ENCODE results near the gene GAL3ST1. TPM values are rescaled to one million over a fixed set of nuclear protein-coding genes. Genes with fewer than 3 reads are reported as not detected.

Gene GAL3ST1
- total and polyA plus RNA-seq, 2 donors (not counting 1 experiment from before 2014, with no cell fraction given), result 0.06 to 0.17 TPM

DNA sequence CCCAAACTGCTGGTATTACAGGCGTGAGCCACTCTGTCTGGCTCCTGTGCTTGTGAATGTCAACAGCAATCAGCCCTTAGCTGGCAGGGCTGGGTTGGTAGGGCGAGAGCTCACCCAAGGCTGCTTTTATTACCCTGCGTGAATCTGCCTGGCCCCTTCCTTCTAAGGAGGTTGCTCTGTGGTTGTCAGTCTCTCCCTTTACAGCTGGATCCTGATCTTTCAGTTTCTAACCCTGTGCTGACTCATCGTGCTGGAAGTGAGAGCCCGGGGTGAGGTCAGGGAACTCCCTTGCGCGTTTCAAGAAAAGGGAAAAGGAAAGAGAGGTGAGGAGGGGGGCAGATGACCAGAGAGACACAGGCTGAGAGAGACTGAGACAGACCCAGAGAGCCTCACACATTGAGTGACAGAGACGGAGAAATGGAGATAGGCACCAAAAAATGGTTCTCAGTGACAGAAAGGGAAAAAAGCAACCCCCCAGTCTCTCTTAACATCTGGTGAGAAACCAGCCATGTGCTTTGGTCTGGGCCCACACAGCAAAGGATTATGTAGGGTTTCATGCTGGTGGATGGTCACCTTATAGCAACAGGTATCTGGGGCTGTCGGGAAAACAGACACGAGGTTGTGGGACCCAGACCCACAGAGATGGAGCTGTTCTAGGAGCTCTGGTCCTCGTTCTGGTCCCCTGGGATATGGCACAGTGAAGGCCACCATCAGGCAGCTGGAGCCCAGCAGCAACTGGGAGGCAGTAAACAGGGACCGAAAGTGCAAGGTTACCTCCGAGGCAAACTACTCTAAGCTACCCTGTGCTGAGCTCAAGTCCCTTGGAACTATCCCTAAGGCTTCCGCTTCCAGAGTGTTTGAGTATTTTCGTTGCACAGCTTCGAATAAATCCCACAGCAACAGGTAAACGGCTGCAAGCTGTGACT, 35.1 kb upstream of the GAL3ST1 start:
- H3K36me3 ChIP-seq (ENCODE audit: control insufficient read depth, insufficient read depth, low read length), result no peaks in the 10 kb centered on the region
- H3K79me2 ChIP-seq (ENCODE audit: control insufficient read depth, insufficient read depth, low read length), result no peaks in the 10 kb centered on the region
- H4K20me1 ChIP-seq (ENCODE audit: control insufficient read depth, extremely low read depth, insufficient read depth, low read length), result no peaks in the 10 kb centered on the region
- TF ChIP-seq EZH2 (IDR thresholded peaks at IDR 0.05; ENCODE audit: low read length, missing control alignments), result no peak
- TF ChIP-seq, protein P1, sequence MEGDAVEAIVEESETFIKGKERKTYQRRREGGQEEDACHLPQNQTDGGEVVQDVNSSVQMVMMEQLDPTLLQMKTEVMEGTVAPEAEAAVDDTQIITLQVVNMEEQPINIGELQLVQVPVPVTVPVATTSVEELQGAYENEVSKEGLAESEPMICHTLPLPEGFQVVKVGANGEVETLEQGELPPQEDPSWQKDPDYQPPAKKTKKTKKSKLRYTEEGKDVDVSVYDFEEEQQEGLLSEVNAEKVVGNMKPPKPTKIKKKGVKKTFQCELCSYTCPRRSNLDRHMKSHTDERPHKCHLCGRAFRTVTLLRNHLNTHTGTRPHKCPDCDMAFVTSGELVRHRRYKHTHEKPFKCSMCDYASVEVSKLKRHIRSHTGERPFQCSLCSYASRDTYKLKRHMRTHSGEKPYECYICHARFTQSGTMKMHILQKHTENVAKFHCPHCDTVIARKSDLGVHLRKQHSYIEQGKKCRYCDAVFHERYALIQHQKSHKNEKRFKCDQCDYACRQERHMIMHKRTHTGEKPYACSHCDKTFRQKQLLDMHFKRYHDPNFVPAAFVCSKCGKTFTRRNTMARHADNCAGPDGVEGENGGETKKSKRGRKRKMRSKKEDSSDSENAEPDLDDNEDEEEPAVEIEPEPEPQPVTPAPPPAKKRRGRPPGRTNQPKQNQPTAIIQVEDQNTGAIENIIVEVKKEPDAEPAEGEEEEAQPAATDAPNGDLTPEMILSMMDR (conservative IDR thresholded peaks at IDR 0.05 in 1 of 2, IDR thresholded peaks at IDR 0.05 in 1 of 2; ENCODE audit: low read depth in 1 of 2, low read length in 2 of 2), result no peak
- H3K4me3 ChIP-seq (replicated peaks in 1 of 4; ENCODE audit: control extremely low read depth in 1 of 4, insufficient read depth in 1 of 4, low read depth in 3 of 4, low read length in 4 of 4), result peak overlapping the region in 1 of 4 experiments; percentile 14
- H3K9me3 ChIP-seq (ENCODE audit: control insufficient read depth, insufficient read depth, low read depth, low read length), result no peaks in the 10 kb centered on the region
- peak overlapping the region; percentile 8 for H3K4me2 ChIP-seq (ENCODE audit: extremely low read depth, insufficient read depth, low read length)
- no peak overlapping the region for H2AFZ ChIP-seq (ENCODE audit: low read length)
- DNase-seq (ENCODE audit: low read depth in 2 of 2), result peak; percentile 78 to 88
- no peak overlapping the region for H3K9ac ChIP-seq (ENCODE audit: insufficient read depth, low read length)
- no peaks in the 10 kb centered on the region for H3K27me3 ChIP-seq (ENCODE audit: control insufficient read depth, insufficient read depth, low read length)
- peaks cover 29% of the 10 kb centered on the region for H3K4me1 ChIP-seq (ENCODE audit: control insufficient read depth, extremely low read depth, insufficient read depth, low read length)
- peak overlapping the region; percentile 27 for H3K27ac ChIP-seq (ENCODE audit: insufficient read depth, low read length)

DNA sequence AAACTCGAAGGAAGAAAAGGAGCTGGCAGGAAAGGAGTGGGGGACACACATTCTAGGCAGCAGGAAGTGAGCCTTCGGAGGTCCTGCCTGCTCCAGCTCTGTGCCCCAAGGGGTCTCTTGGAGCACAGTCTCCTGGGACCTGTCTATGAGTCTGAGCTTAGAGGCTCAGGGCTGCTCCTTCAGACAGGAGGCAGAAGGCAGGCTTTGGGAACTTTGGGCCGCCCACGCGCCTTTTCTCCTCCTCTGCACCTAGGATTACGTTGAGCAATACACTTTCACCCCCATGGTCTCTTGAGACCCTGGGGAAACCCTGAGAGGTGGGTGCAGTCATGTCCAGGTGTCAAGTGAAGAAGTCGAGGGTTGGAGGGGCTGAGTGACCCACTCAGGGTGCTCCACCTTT, 33.5 kb upstream of the GAL3ST1 start:
- Histone ChIP-seq H3K9me3 (ENCODE audit: control insufficient read depth, insufficient read depth, low read depth, low read length) (no peaks in the 10 kb centered on the region), H4K20me1 (ENCODE audit: control insufficient read depth, extremely low read depth, insufficient read depth, low read length) (no peaks in the 10 kb centered on the region), H3K27me3 (ENCODE audit: control insufficient read depth, insufficient read depth, low read length) (no peaks in the 10 kb centered on the region), H3K4me2 (ENCODE audit: extremely low read depth, insufficient read depth, low read length) (no peak overlapping the region), H3K4me1 (ENCODE audit: control insufficient read depth, extremely low read depth, insufficient read depth, low read length) (peaks cover 29% of the 10 kb centered on the region), H3K9ac (ENCODE audit: insufficient read depth, low read length) (no peak overlapping the region), H3K36me3 (ENCODE audit: control insufficient read depth, insufficient read depth, low read length) (no peaks in the 10 kb centered on the region), H3K4me3 (replicated peaks in 1 of 4; ENCODE audit: control extremely low read depth in 1 of 4, insufficient read depth in 1 of 4, low read depth in 3 of 4, low read length in 4 of 4) (no peak overlapping the region), H3K27ac (ENCODE audit: insufficient read depth, low read length) (no peak overlapping the region), H3K79me2 (ENCODE audit: control insufficient read depth, insufficient read depth, low read length) (no peaks in the 10 kb centered on the region), H2AFZ (ENCODE audit: low read length) (no peak overlapping the region)
- no peak for DNase-seq (ENCODE audit: low read depth in 2 of 2)
- TF ChIP-seq EZH2 (IDR thresholded peaks at IDR 0.05; ENCODE audit: low read length, missing control alignments), result no peak
- TF ChIP-seq, protein P1 (conservative IDR thresholded peaks at IDR 0.05 in 1 of 2, IDR thresholded peaks at IDR 0.05 in 1 of 2; ENCODE audit: low read depth in 1 of 2, low read length in 2 of 2), result no peak

DNA sequence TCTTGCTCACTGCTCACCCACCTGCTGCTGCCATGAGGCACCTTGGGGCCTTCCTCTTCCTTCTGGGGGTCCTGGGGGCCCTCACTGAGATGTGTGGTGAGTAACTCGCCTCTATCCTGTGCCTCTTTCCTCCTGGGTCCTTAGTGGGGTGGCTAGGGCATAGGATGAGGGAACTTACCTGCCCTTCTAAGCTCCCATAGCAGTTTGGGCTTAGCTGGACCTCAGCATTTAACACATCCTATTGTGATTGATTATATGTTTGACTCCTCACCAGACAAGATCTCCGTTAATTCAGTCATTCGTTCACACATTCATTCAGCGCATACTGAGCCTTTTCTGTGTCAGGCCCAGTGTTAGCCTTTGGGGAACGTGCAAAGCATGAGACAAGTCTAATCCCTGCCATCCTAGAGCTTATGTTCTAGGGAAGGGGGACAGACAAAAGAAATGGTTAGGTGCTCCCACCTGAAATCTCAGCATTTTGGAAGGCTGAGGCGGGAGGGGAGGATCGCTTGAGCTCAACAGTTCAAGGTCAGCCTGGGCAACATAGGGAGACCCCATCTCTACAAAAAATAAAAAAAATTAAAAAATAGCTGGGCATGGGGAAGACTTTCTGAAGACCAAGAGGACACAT, 33.0 kb upstream of the GAL3ST1 start:
- Histone ChIP-seq H4K20me1 (ENCODE audit: control insufficient read depth, extremely low read depth, insufficient read depth, low read length) (no peaks in the 10 kb centered on the region), H3K36me3 (ENCODE audit: control insufficient read depth, insufficient read depth, low read length) (no peaks in the 10 kb centered on the region), H3K27me3 (ENCODE audit: control insufficient read depth, insufficient read depth, low read length) (no peaks in the 10 kb centered on the region), H3K79me2 (ENCODE audit: control insufficient read depth, insufficient read depth, low read length) (no peaks in the 10 kb centered on the region), H3K4me2 (ENCODE audit: extremely low read depth, insufficient read depth, low read length) (peak overlapping the region; percentile 92), H3K4me3 (replicated peaks in 1 of 4; ENCODE audit: control extremely low read depth in 1 of 4, insufficient read depth in 1 of 4, low read depth in 3 of 4, low read length in 4 of 4) (peak overlapping the region; percentile 37 to 68 (median 49)), H3K9me3 (ENCODE audit: control insufficient read depth, insufficient read depth, low read depth, low read length) (no peaks in the 10 kb centered on the region), H3K9ac (ENCODE audit: insufficient read depth, low read length) (no peak overlapping the region), H3K4me1 (ENCODE audit: control insufficient read depth, extremely low read depth, insufficient read depth, low read length) (peaks cover 29% of the 10 kb centered on the region), H2AFZ (ENCODE audit: low read length) (peak overlapping the region; percentile 94), H3K27ac (ENCODE audit: insufficient read depth, low read length) (peak overlapping the region; percentile 76)
- no peak for DNase-seq (ENCODE audit: low read depth in 2 of 2)
- TF ChIP-seq, protein P1 (conservative IDR thresholded peaks at IDR 0.05 in 1 of 2, IDR thresholded peaks at IDR 0.05 in 1 of 2; ENCODE audit: low read depth in 1 of 2, low read length in 2 of 2), result no peak
- no peak for TF ChIP-seq EZH2 (IDR thresholded peaks at IDR 0.05; ENCODE audit: low read length, missing control alignments)
